ENCODE data around the gene MDN1.
"Not testable (repeated sequence)": the region's sequence is repeated elsewhere in the genome, so short reads cannot be mapped to it uniquely, and the experiment has no call there.

The MDN1 gene

GRCh38 chr6:89829472-89830169, 10.0 kb upstream of the MDN1 start, which contains the start of gene CASP8AP2:
TSS of gene CASP8AP2 (plus strand) at chr6:89829880.
- H2BK120ac ChIP-seq (ENCODE audit: low read depth, low read length): peak within 1 kb of the TSS; percentile 77
- DNase-seq: peak; percentile 99
- H2AFZ ChIP-seq (ENCODE audit: low read depth, low read length): peak within 1 kb of the TSS; percentile 75
- peaks cover 3 to 16% of the 10 kb centered on the region in 2 experiments for H3K36me3 ChIP-seq (ENCODE audit: control insufficient read depth in 1 of 2, insufficient read depth in 2 of 2, low read depth in 1 of 2, low read length in 2 of 2)
- H4K91ac ChIP-seq (ENCODE audit: low read length): peak within 1 kb of the TSS; percentile 18
- peak within 1 kb of the TSS in 1 of 2 experiments; percentile 89 for H3K14ac ChIP-seq (ENCODE audit: low read length in 2 of 2)
- H3K23ac ChIP-seq (ENCODE audit: low read length in 2 of 2): peak within 1 kb of the TSS in 1 of 2 experiments; percentile 14
- H3K27ac ChIP-seq (ENCODE audit: low read length, poor library complexity, severe bottlenecking): peak within 1 kb of the TSS; percentile 62
- H3K9me3 ChIP-seq (ENCODE audit: control insufficient read depth, low read length): no peaks in the 10 kb centered on the region
- peak within 1 kb of the TSS; percentile 40 for H2BK15ac ChIP-seq (ENCODE audit: low read depth, poor library complexity, severe bottlenecking)
- H3K4me3 ChIP-seq (ENCODE audit: insufficient read depth in 1 of 2, low read depth in 1 of 2, low read length in 2 of 2): peak within 1 kb of the TSS; percentile 98
- under 1% methylated on average over 33 of the region's 41 CpGs for WGBS
- H4K8ac ChIP-seq (ENCODE audit: low read length): peak within 1 kb of the TSS; percentile 98
- peak within 1 kb of the TSS; percentile 91 for H3K4me2 ChIP-seq (ENCODE audit: low read length, poor library complexity, severe bottlenecking)
- H3K4ac ChIP-seq (ENCODE audit: low read depth in 1 of 2, low read length in 2 of 2): peak within 1 kb of the TSS; percentile 75 to 80
- peak within 1 kb of the TSS; percentile 15 for H2BK5ac ChIP-seq (ENCODE audit: low read depth, low read length, poor library complexity, severe bottlenecking)
- H2BK12ac ChIP-seq (ENCODE audit: low read length in 2 of 2): peak within 1 kb of the TSS in 1 of 2 experiments; percentile 23
- H3K4me1 ChIP-seq (ENCODE audit: control insufficient read depth, insufficient read depth, low read depth, low read length): peaks cover 7% of the 10 kb centered on the region
- H2AK5ac ChIP-seq (ENCODE audit: low read length, severe bottlenecking): no peak within 1 kb of the TSS
- H3K9ac ChIP-seq (ENCODE audit: low read length): peak within 1 kb of the TSS; percentile 92
- H3K18ac ChIP-seq (ENCODE audit: low read depth in 1 of 2, low read length in 2 of 2): peak within 1 kb of the TSS; percentile 71 to 90
- peaks cover 12% of the 10 kb centered on the region for H3K79me1 ChIP-seq (replicated peaks; ENCODE audit: low read length, poor library complexity, severe bottlenecking)
- no peaks in the 10 kb centered on the region for H3K27me3 ChIP-seq (ENCODE audit: control insufficient read depth in 1 of 2, insufficient read depth in 1 of 2, low read length in 2 of 2)

- peak overlapping the region; percentile 16 for H2AFZ ChIP-seq (ENCODE audit: low read depth, low read length)
- H3K14ac ChIP-seq (ENCODE audit: low read length in 2 of 2): no peak overlapping the region
- H3K27ac ChIP-seq (ENCODE audit: low read length, poor library complexity, severe bottlenecking): peak overlapping the region; percentile 62
- H2BK5ac ChIP-seq (ENCODE audit: low read depth, low read length, poor library complexity, severe bottlenecking): no peak overlapping the region
- H2BK12ac ChIP-seq (ENCODE audit: low read length in 2 of 2): no peak overlapping the region
- peak overlapping the region; percentile 38 to 98 for H3K4me3 ChIP-seq (ENCODE audit: insufficient read depth in 1 of 2, low read depth in 1 of 2, low read length in 2 of 2)
- H3K27me3 ChIP-seq (ENCODE audit: control insufficient read depth in 1 of 2, insufficient read depth in 1 of 2, low read length in 2 of 2): no peaks in the 10 kb centered on the region
- H3K18ac ChIP-seq (ENCODE audit: low read depth in 1 of 2, low read length in 2 of 2): peak overlapping the region in 1 of 2 experiments; percentile 71
- peak overlapping the region; percentile 75 for H2BK120ac ChIP-seq (ENCODE audit: low read depth, low read length)
- WGBS: 32% methylated on average over 18 of the region's 18 CpGs
- H3K4ac ChIP-seq (ENCODE audit: low read depth in 1 of 2, low read length in 2 of 2): no peak overlapping the region
- no peak overlapping the region for H4K91ac ChIP-seq (ENCODE audit: low read length)
- no peak for DNase-seq
- H3K9ac ChIP-seq (ENCODE audit: low read length): peak overlapping the region; percentile 92
- H2BK15ac ChIP-seq (ENCODE audit: low read depth, poor library complexity, severe bottlenecking): peak overlapping the region; percentile 40
- peaks cover 12% of the 10 kb centered on the region for H3K79me1 ChIP-seq (replicated peaks; ENCODE audit: low read length, poor library complexity, severe bottlenecking)
- H3K4me1 ChIP-seq (ENCODE audit: control insufficient read depth, insufficient read depth, low read depth, low read length): peaks cover 7% of the 10 kb centered on the region
- H3K23ac ChIP-seq (ENCODE audit: low read length in 2 of 2): no peak overlapping the region
- H3K36me3 ChIP-seq (ENCODE audit: control insufficient read depth in 1 of 2, insufficient read depth in 2 of 2, low read depth in 1 of 2, low read length in 2 of 2): peaks cover 3 to 16% of the 10 kb centered on the region in 2 experiments
- no peak overlapping the region for H2AK5ac ChIP-seq (ENCODE audit: low read length, severe bottlenecking)
- peak overlapping the region; percentile 79 for H3K4me2 ChIP-seq (ENCODE audit: low read length, poor library complexity, severe bottlenecking)
- peak overlapping the region; percentile 78 for H4K8ac ChIP-seq (ENCODE audit: low read length)
- H3K9me3 ChIP-seq (ENCODE audit: control insufficient read depth, low read length): no peaks in the 10 kb centered on the region
Observed at GRCh38 chr6:89828988-89829471, 9.4 kb upstream of the MDN1 start.

- peak overlapping the region; percentile 78 for H4K8ac ChIP-seq (ENCODE audit: low read length)
- peaks cover 3 to 13% of the 10 kb centered on the region in 2 experiments for H3K36me3 ChIP-seq (ENCODE audit: control insufficient read depth in 1 of 2, insufficient read depth in 2 of 2, low read depth in 1 of 2, low read length in 2 of 2)
- not testable (repeated sequence) for H2AK5ac ChIP-seq (ENCODE audit: low read length, severe bottlenecking); H2BK12ac ChIP-seq (ENCODE audit: low read length in 2 of 2); H3K27me3 ChIP-seq (ENCODE audit: control insufficient read depth in 1 of 2, insufficient read depth in 1 of 2, low read length in 2 of 2); H2BK120ac ChIP-seq (ENCODE audit: low read depth, low read length); H3K14ac ChIP-seq (ENCODE audit: low read length in 2 of 2); H2BK15ac ChIP-seq (ENCODE audit: low read depth, poor library complexity, severe bottlenecking); H3K9me3 ChIP-seq (ENCODE audit: control insufficient read depth, low read length); H2BK5ac ChIP-seq (ENCODE audit: low read depth, low read length, poor library complexity, severe bottlenecking); H4K91ac ChIP-seq (ENCODE audit: low read length); H3K23ac ChIP-seq (ENCODE audit: low read length in 2 of 2); H3K18ac ChIP-seq (ENCODE audit: low read depth in 1 of 2, low read length in 2 of 2); H3K4me1 ChIP-seq (ENCODE audit: control insufficient read depth, insufficient read depth, low read depth, low read length); DNase-seq; H2AFZ ChIP-seq (ENCODE audit: low read depth, low read length); H3K4ac ChIP-seq (ENCODE audit: low read depth in 1 of 2, low read length in 2 of 2); H3K27ac ChIP-seq (ENCODE audit: low read length, poor library complexity, severe bottlenecking)
- H3K4me3 ChIP-seq (ENCODE audit: insufficient read depth in 1 of 2, low read depth in 1 of 2, low read length in 2 of 2): peak overlapping the region in 1 of 2 experiments; percentile 98
- H3K79me1 ChIP-seq (replicated peaks; ENCODE audit: low read length, poor library complexity, severe bottlenecking): peaks cover 12% of the 10 kb centered on the region
- WGBS: 87% methylated on average over 12 of the region's 13 CpGs
- peak overlapping the region; percentile 92 for H3K9ac ChIP-seq (ENCODE audit: low read length)
- peak overlapping the region; percentile 79 for H3K4me2 ChIP-seq (ENCODE audit: low read length, poor library complexity, severe bottlenecking)
Observed at GRCh38 chr6:89828475-89828987, 8.9 kb upstream of the MDN1 start.

- no peak overlapping the region for H4K8ac ChIP-seq (ENCODE audit: low read length)
- peak overlapping the region; percentile 67 for H3K9ac ChIP-seq (ENCODE audit: low read length)
- no peak overlapping the region for H2BK5ac ChIP-seq (ENCODE audit: low read depth, low read length, poor library complexity, severe bottlenecking)
- no peak overlapping the region for H2AFZ ChIP-seq (ENCODE audit: low read depth, low read length)
- H2BK12ac ChIP-seq (ENCODE audit: low read length in 2 of 2): no peak overlapping the region
- peaks cover 7% of the 10 kb centered on the region for H3K4me1 ChIP-seq (ENCODE audit: control insufficient read depth, insufficient read depth, low read depth, low read length)
- no peaks in the 10 kb centered on the region for H3K27me3 ChIP-seq (ENCODE audit: control insufficient read depth in 1 of 2, insufficient read depth in 1 of 2, low read length in 2 of 2)
- H3K27ac ChIP-seq (ENCODE audit: low read length, poor library complexity, severe bottlenecking): peak overlapping the region; percentile 55
- 83% methylated on average over 4 of the region's 6 CpGs for WGBS
- no peak overlapping the region for H3K23ac ChIP-seq (ENCODE audit: low read length in 2 of 2)
- no peak overlapping the region for H2BK15ac ChIP-seq (ENCODE audit: low read depth, poor library complexity, severe bottlenecking)
- no peak overlapping the region for H4K91ac ChIP-seq (ENCODE audit: low read length)
- H3K4ac ChIP-seq (ENCODE audit: low read depth in 1 of 2, low read length in 2 of 2): no peak overlapping the region
- H3K79me1 ChIP-seq (replicated peaks; ENCODE audit: low read length, poor library complexity, severe bottlenecking): peaks cover 3% of the 10 kb centered on the region
- DNase-seq: peak; percentile 19
- H2BK120ac ChIP-seq (ENCODE audit: low read depth, low read length): no peak overlapping the region
- no peaks in the 10 kb centered on the region for H3K36me3 ChIP-seq (ENCODE audit: control insufficient read depth in 1 of 2, insufficient read depth in 2 of 2, low read depth in 1 of 2, low read length in 2 of 2)
- H3K4me3 ChIP-seq (ENCODE audit: insufficient read depth in 1 of 2, low read depth in 1 of 2, low read length in 2 of 2): no peak overlapping the region
- H3K14ac ChIP-seq (ENCODE audit: low read length in 2 of 2): no peak overlapping the region
- no peak overlapping the region for H3K18ac ChIP-seq (ENCODE audit: low read depth in 1 of 2, low read length in 2 of 2)
- H2AK5ac ChIP-seq (ENCODE audit: low read length, severe bottlenecking): no peak overlapping the region
- no peaks in the 10 kb centered on the region for H3K9me3 ChIP-seq (ENCODE audit: control insufficient read depth, low read length)
- H3K4me2 ChIP-seq (ENCODE audit: low read length, poor library complexity, severe bottlenecking): no peak overlapping the region
Observed at GRCh38 chr6:89826029-89826528, 6.5 kb upstream of the MDN1 start.
